ENCODE data around the gene MAST4.

MAST4 gene

GRCh38 chr5:67028941-67029340, 432.7 kb downstream of the MAST4 start:
- no peak overlapping the region for H3K27ac ChIP-seq (ENCODE audit: low read depth, low read length)
- no peak overlapping the region for H3K4me2 ChIP-seq (ENCODE audit: low read length)
- no peaks in the 10 kb centered on the region for H3K9me2 ChIP-seq (replicated peaks; ENCODE audit: control insufficient read depth, low read length)
- no peaks in the 10 kb centered on the region for H3K9me3 ChIP-seq (ENCODE audit: control insufficient read depth, insufficient read depth, low read length)
- no peaks in the 10 kb centered on the region for H3K4me1 ChIP-seq (ENCODE audit: control insufficient read depth, low read length)
- H3K4me3 ChIP-seq (ENCODE audit: low read length): no peak overlapping the region
- no peaks in the 10 kb centered on the region for H3K79me2 ChIP-seq (ENCODE audit: control insufficient read depth, low read length)
- peaks cover 10% of the 10 kb centered on the region; the same call in 1 of the 2 replicates for H3K27me3 ChIP-seq (ENCODE audit: control insufficient read depth, low read length)
- no peaks in the 10 kb centered on the region for H3F3A ChIP-seq (ENCODE audit: control insufficient read depth, insufficient read depth)
- H4K20me1 ChIP-seq (ENCODE audit: control insufficient read depth, insufficient read depth, low read depth, low read length): no peaks in the 10 kb centered on the region
- TF ChIP-seq CTCF (IDR thresholded peaks at IDR 0.05; ENCODE audit: low read depth, low read length, poor library complexity, severe bottlenecking): no peak
- TF ChIP-seq EZH2phosphoT487 (IDR thresholded peaks at IDR 0.05; ENCODE audit: borderline replicate concordance, low read length): no peak
- H3K36me3 ChIP-seq (ENCODE audit: control insufficient read depth, low read length): no peaks in the 10 kb centered on the region

DNA sequence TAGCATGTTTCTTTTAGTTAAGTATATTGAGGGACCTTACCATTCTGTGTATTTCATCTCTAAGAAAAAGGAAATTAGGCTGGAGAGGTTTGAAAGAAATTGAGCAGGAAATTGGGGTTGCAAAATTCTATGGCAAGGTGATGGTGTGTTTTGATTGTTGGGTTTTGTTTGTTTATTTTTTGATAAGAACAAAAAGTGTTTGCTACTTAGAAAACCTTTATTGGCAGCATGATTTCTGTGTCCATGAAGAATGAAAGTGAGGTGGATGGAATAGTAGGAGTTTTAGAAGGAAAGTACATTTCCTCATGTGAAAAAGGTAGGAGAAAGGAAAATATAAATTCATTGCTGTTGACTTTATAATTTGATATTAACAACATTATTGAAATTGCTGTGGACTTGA, 433.3 kb downstream of the MAST4 start:
- H3K36me3 ChIP-seq (ENCODE audit: control insufficient read depth, low read length): no peaks in the 10 kb centered on the region
- H3K79me2 ChIP-seq (ENCODE audit: control insufficient read depth, low read length): no peaks in the 10 kb centered on the region
- H3K27ac ChIP-seq (ENCODE audit: low read depth, low read length): no peak overlapping the region
- H3K9me3 ChIP-seq (ENCODE audit: control insufficient read depth, insufficient read depth, low read length): no peaks in the 10 kb centered on the region
- H4K20me1 ChIP-seq (ENCODE audit: control insufficient read depth, insufficient read depth, low read depth, low read length): no peaks in the 10 kb centered on the region
- no peak overlapping the region for H3K4me3 ChIP-seq (ENCODE audit: low read length)
- H3K4me1 ChIP-seq (ENCODE audit: control insufficient read depth, low read length): no peaks in the 10 kb centered on the region
- peaks cover 10% of the 10 kb centered on the region; the same call in 1 of the 2 replicates for H3K27me3 ChIP-seq (ENCODE audit: control insufficient read depth, low read length)
- no peak for TF ChIP-seq EZH2phosphoT487 (IDR thresholded peaks at IDR 0.05; ENCODE audit: borderline replicate concordance, low read length)
- no peak for TF ChIP-seq CTCF (IDR thresholded peaks at IDR 0.05; ENCODE audit: low read depth, low read length, poor library complexity, severe bottlenecking)
- H3K4me2 ChIP-seq (ENCODE audit: low read length): no peak overlapping the region
- H3K9me2 ChIP-seq (replicated peaks; ENCODE audit: control insufficient read depth, low read length): no peaks in the 10 kb centered on the region
- no peaks in the 10 kb centered on the region for H3F3A ChIP-seq (ENCODE audit: control insufficient read depth, insufficient read depth)

DNA sequence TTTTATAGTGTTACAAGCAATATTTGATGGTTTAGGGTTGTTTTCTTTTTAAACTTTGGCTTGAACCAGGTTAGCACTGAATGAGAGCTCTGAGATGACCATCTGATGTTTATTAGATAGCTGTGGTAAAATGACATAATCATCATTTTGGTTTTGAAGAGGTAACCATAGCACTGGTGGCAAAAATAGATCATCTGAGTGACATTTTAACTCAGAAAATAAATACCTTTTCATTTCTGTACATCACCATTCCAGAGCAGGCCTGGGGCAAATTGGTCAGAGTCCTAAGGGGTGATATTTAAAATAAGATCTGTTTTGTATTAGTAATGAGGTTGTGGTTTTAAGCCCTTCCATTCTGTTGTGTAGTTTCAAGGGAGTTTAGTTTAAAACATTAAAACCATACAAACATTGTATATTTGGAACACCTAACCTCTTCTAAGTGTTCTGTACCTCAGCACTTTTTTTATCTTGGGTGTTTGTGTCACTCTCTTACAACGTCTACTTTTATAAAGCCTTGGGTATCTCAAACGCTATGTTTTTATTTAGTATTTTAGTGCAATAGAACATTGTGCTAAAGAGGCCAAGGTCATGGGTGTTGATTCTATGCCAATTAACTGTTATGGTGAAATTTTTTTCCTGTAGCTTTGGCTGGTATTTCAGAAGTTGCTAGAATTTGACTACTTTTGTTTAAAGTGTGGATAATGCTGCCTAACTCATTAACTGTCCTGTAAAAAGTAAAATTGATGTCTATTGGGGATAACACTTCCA, 434.3 kb downstream of the MAST4 start:
- no peaks in the 10 kb centered on the region for H3K9me2 ChIP-seq (replicated peaks; ENCODE audit: control insufficient read depth, low read length)
- no peaks in the 10 kb centered on the region for H3K36me3 ChIP-seq (ENCODE audit: control insufficient read depth, low read length)
- H3K27me3 ChIP-seq (ENCODE audit: control insufficient read depth, low read length): peaks cover 10% of the 10 kb centered on the region; the same call in 1 of the 2 replicates
- H3F3A ChIP-seq (ENCODE audit: control insufficient read depth, insufficient read depth): no peaks in the 10 kb centered on the region
- H4K20me1 ChIP-seq (ENCODE audit: control insufficient read depth, insufficient read depth, low read depth, low read length): no peaks in the 10 kb centered on the region
- no peak overlapping the region for H3K4me2 ChIP-seq (ENCODE audit: low read length)
- TF ChIP-seq CTCF (IDR thresholded peaks at IDR 0.05; ENCODE audit: low read depth, low read length, poor library complexity, severe bottlenecking): no peak
- no peak for TF ChIP-seq EZH2phosphoT487 (IDR thresholded peaks at IDR 0.05; ENCODE audit: borderline replicate concordance, low read length)
- no peak overlapping the region for H3K27ac ChIP-seq (ENCODE audit: low read depth, low read length)
- no peaks in the 10 kb centered on the region for H3K4me1 ChIP-seq (ENCODE audit: control insufficient read depth, low read length)
- no peaks in the 10 kb centered on the region for H3K79me2 ChIP-seq (ENCODE audit: control insufficient read depth, low read length)
- H3K4me3 ChIP-seq (ENCODE audit: low read length): no peak overlapping the region
- H3K9me3 ChIP-seq (ENCODE audit: control insufficient read depth, insufficient read depth, low read length): no peaks in the 10 kb centered on the region

All from DOHH2 (cell line).